Progenitor cell of endocrine pancreas (in vitro differentiated cells): ENCODE data around the gene DCC. TPM values are rescaled to one million over a fixed set of nuclear protein-coding genes. Genes with fewer than 3 reads are reported as not detected.

Experiments
- DNase-seq: peaks from one replicate; pipeline ENCODE4 v3.0.0; 2021; ENCODE audit warnings: low spot score; ENCODE audit not compliant: unreplicated experiment
- H3K27ac Mint-ChIP-seq: 2 replicates; pipeline ENCODE4 v1.8.0; 2021; ENCODE audit warnings: mild to moderate bottlenecking, moderate library complexity, mixed read lengths
- H3K27me3 Mint-ChIP-seq: 2 replicates; pipeline ENCODE4 v1.8.0; 2021; ENCODE audit warnings: mixed read lengths
- H3K36me3 Mint-ChIP-seq: 2 replicates; pipeline ENCODE4 v1.8.0; 2022; ENCODE audit warnings: mixed read lengths; ENCODE audit not compliant: insufficient read depth
- H3K4me1 Mint-ChIP-seq: 2 replicates; pipeline ENCODE4 v1.8.0; 2021; ENCODE audit warnings: low read depth, mixed read lengths
- H3K4me3 Mint-ChIP-seq: 2 replicates; pipeline ENCODE4 v1.8.0; 2021; ENCODE audit warnings: low read depth, mild to moderate bottlenecking, moderate library complexity, mixed read lengths
- H3K9me3 Mint-ChIP-seq: 2 replicates; pipeline ENCODE4 v1.8.0; 2021; ENCODE audit warnings: low read depth, mixed read lengths
- CTCF ChIP-seq: fragments of 200-600 bp; sonication (generic); IDR thresholded peaks from one replicate; pipeline ENCODE4 v1.5.0; 2021; ENCODE audit warnings: antibody characterized with exemption, mild to moderate bottlenecking; ENCODE audit not compliant: unreplicated experiment
- total RNA-seq: library from RNA; stranded (reverse); gene quantifications from 2 replicates; pipeline ENCODE4 v1.2.1, GENCODE V29; 2021

The DCC gene
- total RNA-seq, 1 donor from 2014 or later = 8.4 TPM

GRCh38 chr18:53080687-53081086 lies 740.7 kb downstream of the DCC start:
- Mint-ChIP-seq H3K36me3 (no peaks in the 10 kb centered on the region), H3K4me3 (no peak overlapping the region), H3K9me3 (no peaks in the 10 kb centered on the region), H3K27me3 (no peaks in the 10 kb centered on the region), H3K27ac (no peak overlapping the region), H3K4me1 (no peaks in the 10 kb centered on the region)
- TF ChIP-seq CTCF = no peak
- no peak for DNase-seq

- Mint-ChIP-seq H3K4me3 (no peak overlapping the region), H3K4me1 (no peaks in the 10 kb centered on the region), H3K36me3 (no peaks in the 10 kb centered on the region), H3K27ac (no peak overlapping the region), H3K9me3 (no peaks in the 10 kb centered on the region), H3K27me3 (no peaks in the 10 kb centered on the region)
- DNase-seq = no peak
- TF ChIP-seq CTCF = no peak
These were observed 753.6 kb downstream of the DCC start for GRCh38 chr18:53093636-53094035.

- Mint-ChIP-seq H3K27ac (no peak overlapping the region), H3K4me1 (no peaks in the 10 kb centered on the region), H3K9me3 (peaks cover 12% of the 10 kb centered on the region), H3K4me3 (no peak overlapping the region), H3K27me3 (no peaks in the 10 kb centered on the region), H3K36me3 (no peaks in the 10 kb centered on the region)
- no peak for TF ChIP-seq CTCF
- no peak for DNase-seq
These were observed 761.6 kb downstream of the DCC start for GRCh38 chr18:53101536-53102105.

- DNase-seq = no peak
- peaks cover 4% of the 10 kb centered on the region for H3K9me3 Mint-ChIP-seq
- TF ChIP-seq CTCF = no peak
- H3K36me3 Mint-ChIP-seq = no peaks in the 10 kb centered on the region
- no peak overlapping the region for H3K4me3 Mint-ChIP-seq
- no peaks in the 10 kb centered on the region for H3K4me1 Mint-ChIP-seq
- no peak overlapping the region for H3K27ac Mint-ChIP-seq
- no peaks in the 10 kb centered on the region for H3K27me3 Mint-ChIP-seq
These were observed 774.4 kb downstream of the DCC start for GRCh38 chr18:53114441-53114840.

GRCh38 chr18:53115876-53116585 lies 776.0 kb downstream of the DCC start:
- Mint-ChIP-seq H3K4me1 (no peaks in the 10 kb centered on the region), H3K27ac (no peak overlapping the region), H3K4me3 (no peak overlapping the region), H3K9me3 (no peaks in the 10 kb centered on the region), H3K36me3 (no peaks in the 10 kb centered on the region), H3K27me3 (no peaks in the 10 kb centered on the region)
- DNase-seq = no peak
- no peak for TF ChIP-seq CTCF
